MCF 10A (cell line): ENCODE data around the gene HMOX2. TPM values are rescaled to one million over a fixed set of nuclear protein-coding genes. Genes with fewer than 3 reads are reported as not detected.

Experiments
- BruUV-seq: library from RNA; stranded (reverse); fragments of 400-500 nt; replicated peaks from 2 replicates; lab custom pipeline; 2021; lab: Mats Ljungman, UMichigan
- CTCF ChIA-PET: fragments of 300-600 bp; sonication (Branson Sonifier 250); formaldehyde crosslinking; extraction: SDS; loops from one replicate; lab custom pipeline; 2021; ENCODE audit warnings: antibody characterized with exemption, inconsistent platforms; lab: Yijun Ruan, JAX
- POLR2A ChIA-PET: fragments of 300-600, 350-650 bp; sonication (Branson Sonifier 250); formaldehyde crosslinking; extraction: SDS; loops from one replicate; lab custom pipeline; 2020; ENCODE audit warnings: antibody characterized with exemption, inconsistent platforms; lab: Yijun Ruan, JAX
- DNase-seq: peaks from one replicate; pipeline ENCODE4 v3.0.0-alpha.2; 2018; ENCODE audit not compliant: unreplicated experiment
- H3K27ac Mint-ChIP-seq: one replicate; pipeline ENCODE4 v1.8.0; 2022; ENCODE audit warnings: mild to moderate bottlenecking, low read depth, mixed read lengths; ENCODE audit not compliant: unreplicated experiment
- H3K27me3 Mint-ChIP-seq: one replicate; pipeline ENCODE4 v1.8.0; 2022; ENCODE audit warnings: mixed read lengths; ENCODE audit not compliant: insufficient read depth, unreplicated experiment
- H3K36me3 Mint-ChIP-seq: one replicate; pipeline ENCODE4 v1.8.0; 2022; ENCODE audit warnings: mild to moderate bottlenecking, moderate library complexity, mixed read lengths; ENCODE audit not compliant: insufficient read depth, unreplicated experiment
- H3K4me1 Mint-ChIP-seq: one replicate; pipeline ENCODE4 v1.8.0; 2022; ENCODE audit warnings: mixed read lengths; ENCODE audit not compliant: insufficient read depth, unreplicated experiment
- H3K4me3 Mint-ChIP-seq: one replicate; pipeline ENCODE4 v1.8.0; 2022; ENCODE audit warnings: mild to moderate bottlenecking, moderate library complexity, mixed read lengths; ENCODE audit not compliant: unreplicated experiment
- H3K9me3 Mint-ChIP-seq: one replicate; pipeline ENCODE4 v1.8.0; 2022; ENCODE audit warnings: mixed read lengths; ENCODE audit not compliant: unreplicated experiment
- intact Hi-C: fragments of 100-400 bp; cut with micrococcal nuclease; formaldehyde crosslinking; loops from 2 replicates; pipeline ENCODE4 v1.14.1; 2022
- total RNA-seq: library from RNA; stranded (reverse); gene quantifications from 2 replicates; pipeline ENCODE4 v1.2.3, GENCODE V29; 2022
- TF ChIP-seq, protein P1 (sequence below): fragments of 200-600 bp; IDR thresholded peaks from one replicate; pipeline ENCODE4 v1.8.0; 2022; ENCODE audit warnings: antibody characterized with exemption, mild to moderate bottlenecking; ENCODE audit not compliant: unreplicated experiment

The HMOX2 gene
- total RNA-seq, 1 experiment from 2014 or later: 65.6 TPM

DNA sequence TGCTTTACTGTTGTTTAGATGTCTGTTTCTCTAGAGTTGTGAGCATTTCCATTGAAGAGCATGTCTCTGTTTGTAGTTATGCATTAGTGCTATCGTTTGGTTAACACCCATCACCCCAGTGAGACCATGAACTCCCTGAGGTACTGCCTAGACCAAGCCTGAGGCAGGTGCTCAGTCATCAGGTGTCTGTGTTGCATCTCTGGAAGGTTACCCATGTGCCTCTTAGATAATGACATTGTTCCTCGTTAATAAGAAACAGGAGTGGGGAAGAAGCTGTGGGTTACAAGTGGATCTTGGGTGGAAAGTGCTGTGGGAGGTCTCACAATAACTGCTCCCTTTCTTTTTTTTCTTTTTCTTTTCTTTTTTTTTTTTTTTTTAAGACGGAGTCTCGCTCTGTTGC, 32.2 kb upstream of the HMOX2 start:
- no TSS peak for BruUV-seq
- no peak overlapping the region for H3K27ac Mint-ChIP-seq
- no peaks in the 10 kb centered on the region for H3K27me3 Mint-ChIP-seq
- H3K4me1 Mint-ChIP-seq: no peaks in the 10 kb centered on the region
- H3K9me3 Mint-ChIP-seq: no peaks in the 10 kb centered on the region
- TF ChIP-seq, protein P1, sequence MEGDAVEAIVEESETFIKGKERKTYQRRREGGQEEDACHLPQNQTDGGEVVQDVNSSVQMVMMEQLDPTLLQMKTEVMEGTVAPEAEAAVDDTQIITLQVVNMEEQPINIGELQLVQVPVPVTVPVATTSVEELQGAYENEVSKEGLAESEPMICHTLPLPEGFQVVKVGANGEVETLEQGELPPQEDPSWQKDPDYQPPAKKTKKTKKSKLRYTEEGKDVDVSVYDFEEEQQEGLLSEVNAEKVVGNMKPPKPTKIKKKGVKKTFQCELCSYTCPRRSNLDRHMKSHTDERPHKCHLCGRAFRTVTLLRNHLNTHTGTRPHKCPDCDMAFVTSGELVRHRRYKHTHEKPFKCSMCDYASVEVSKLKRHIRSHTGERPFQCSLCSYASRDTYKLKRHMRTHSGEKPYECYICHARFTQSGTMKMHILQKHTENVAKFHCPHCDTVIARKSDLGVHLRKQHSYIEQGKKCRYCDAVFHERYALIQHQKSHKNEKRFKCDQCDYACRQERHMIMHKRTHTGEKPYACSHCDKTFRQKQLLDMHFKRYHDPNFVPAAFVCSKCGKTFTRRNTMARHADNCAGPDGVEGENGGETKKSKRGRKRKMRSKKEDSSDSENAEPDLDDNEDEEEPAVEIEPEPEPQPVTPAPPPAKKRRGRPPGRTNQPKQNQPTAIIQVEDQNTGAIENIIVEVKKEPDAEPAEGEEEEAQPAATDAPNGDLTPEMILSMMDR: no peak
- CTCF ChIA-PET: interaction anchor here (0.6 to 1.1 kb wide), 2 partner anchors 8 to 85 kb away, joined by 3 read pairs; no protein-coding TSS in a partner anchor
- intact Hi-C loops: no loop called here
- no peak overlapping the region for H3K4me3 Mint-ChIP-seq
- POLR2A ChIA-PET: no interaction called here
- DNase-seq: no peak
- H3K36me3 Mint-ChIP-seq: peaks cover 99% of the 10 kb centered on the region

DNA sequence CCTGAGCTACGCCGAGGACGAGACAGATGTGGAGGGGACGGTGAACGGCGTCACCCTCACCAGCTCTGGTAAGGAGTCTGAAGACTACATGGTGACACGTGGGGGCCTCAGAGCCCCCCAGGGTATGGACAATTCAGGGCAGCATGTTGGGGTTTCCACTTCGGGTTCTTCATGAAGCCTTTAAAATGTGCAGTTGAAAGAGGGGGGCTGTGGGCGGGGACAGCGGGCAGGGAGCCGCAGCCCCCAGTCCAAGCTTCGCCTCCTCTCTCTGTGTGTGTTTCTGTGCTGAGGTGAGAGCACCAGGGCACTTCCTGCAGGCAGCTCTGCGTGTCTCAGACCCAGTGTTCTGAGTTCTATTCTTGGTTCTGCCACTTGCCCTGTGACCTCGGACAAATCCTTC, 25.8 kb upstream of the HMOX2 start:
- DNase-seq: no peak
- no peaks in the 10 kb centered on the region for H3K9me3 Mint-ChIP-seq
- H3K36me3 Mint-ChIP-seq: peaks cover 97% of the 10 kb centered on the region
- ChIA-PET POLR2A (interaction anchor here (1.1 to 1.9 kb wide), 3 partner anchors 9 to 24 kb away, joined by 3 to 6 read pairs (median 4); partner anchors contain the start of gene NMRAL1), CTCF (interaction anchor here (0.6 to 1.1 kb wide), 3 partner anchors 11 to 343 kb away, joined by 4 to 6 read pairs (median 4); no protein-coding TSS in a partner anchor)
- TF ChIP-seq, protein P1: no peak
- no peaks in the 10 kb centered on the region for H3K4me1 Mint-ChIP-seq
- no TSS peak for BruUV-seq
- no peaks in the 10 kb centered on the region for H3K27me3 Mint-ChIP-seq
- H3K27ac Mint-ChIP-seq: no peak overlapping the region
- intact Hi-C loops: no loop called here
- H3K4me3 Mint-ChIP-seq: no peak overlapping the region

DNA sequence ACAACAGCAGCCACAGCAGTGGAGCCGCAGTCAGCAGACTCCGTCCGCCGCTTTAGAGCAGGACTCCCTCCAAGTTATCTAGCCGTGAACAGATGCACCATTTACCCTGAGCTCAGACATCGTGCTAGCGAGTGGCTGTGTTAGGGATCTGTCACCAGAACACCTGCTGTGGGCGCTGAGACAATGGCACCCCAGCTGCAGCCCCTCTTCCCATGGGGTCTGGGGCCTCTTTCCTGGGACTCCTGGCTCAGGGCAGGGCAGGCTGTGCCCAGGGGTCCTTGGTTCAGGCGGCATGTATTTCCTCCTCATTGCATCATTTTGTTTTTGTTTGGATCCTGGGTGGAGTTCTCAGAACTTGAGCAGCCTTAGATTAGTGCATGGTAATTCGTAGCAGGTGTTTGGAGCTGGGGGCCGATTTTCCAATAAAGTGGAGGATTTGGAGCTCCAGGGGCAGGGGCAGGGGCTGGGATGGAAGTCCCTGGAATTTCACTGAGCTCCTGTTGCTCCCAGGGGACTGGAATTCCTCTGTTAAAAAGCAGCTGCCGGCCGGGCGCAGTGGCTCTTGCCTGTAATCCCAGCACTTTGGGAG, 25.2 kb upstream of the HMOX2 start:
- intact Hi-C loops: no loop called here
- Mint-ChIP-seq H3K27ac (no peak overlapping the region), H3K4me3 (no peak overlapping the region), H3K36me3 (peaks cover 97% of the 10 kb centered on the region), H3K27me3 (no peaks in the 10 kb centered on the region), H3K4me1 (no peaks in the 10 kb centered on the region), H3K9me3 (no peaks in the 10 kb centered on the region)
- TF ChIP-seq, protein P1: no peak
- no TSS peak for BruUV-seq
- ChIA-PET POLR2A (interaction anchor here (1.1 to 1.9 kb wide), 2 partner anchors 8 to 10 kb away, joined by 3 to 6 read pairs; no protein-coding TSS in a partner anchor), CTCF (interaction anchor here (0.6 to 1.1 kb wide), 2 partner anchors 11 to 343 kb away, joined by 4 to 6 read pairs; no protein-coding TSS in a partner anchor)
- no peak for DNase-seq

DNA sequence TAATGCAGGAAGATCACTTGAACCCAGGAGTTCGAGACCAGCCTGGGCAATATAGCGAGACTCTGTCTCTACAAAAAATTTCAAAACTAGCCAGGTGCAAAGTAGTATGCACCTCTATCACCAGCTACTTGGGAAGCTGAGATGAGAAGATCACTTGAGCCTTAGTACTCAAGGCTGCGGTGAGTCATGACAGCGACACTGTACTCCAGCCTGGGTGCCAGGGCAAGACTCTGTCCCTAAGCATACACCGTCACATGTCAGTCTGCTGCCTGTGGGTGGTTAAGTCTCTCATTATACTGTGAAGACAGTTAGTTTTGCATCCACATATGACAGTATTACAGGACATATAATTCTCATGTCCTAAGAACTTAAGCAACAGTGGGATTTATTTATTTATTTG, 23.5 kb upstream of the HMOX2 start:
- no peak overlapping the region for H3K4me3 Mint-ChIP-seq
- intact Hi-C loops: no loop called here
- DNase-seq: no peak
- H3K27me3 Mint-ChIP-seq: no peaks in the 10 kb centered on the region
- POLR2A ChIA-PET: interaction anchor here (0.7 to 1.3 kb wide), 2 partner anchors 12 to 47 kb away, joined by 3 read pairs; no protein-coding TSS in a partner anchor
- no peaks in the 10 kb centered on the region for H3K9me3 Mint-ChIP-seq
- no TSS peak for BruUV-seq
- CTCF ChIA-PET: no interaction called here
- H3K27ac Mint-ChIP-seq: no peak overlapping the region
- TF ChIP-seq, protein P1: no peak
- no peaks in the 10 kb centered on the region for H3K4me1 Mint-ChIP-seq
- peaks cover 96% of the 10 kb centered on the region for H3K36me3 Mint-ChIP-seq
